Naive thymus-derived CD4-positive, alpha-beta T cell (primary cell): ENCODE results near the gene KIRREL2. TPM values are rescaled to one million over a fixed set of nuclear protein-coding genes. Genes with fewer than 3 reads are reported as not detected.
"Not testable (repeated sequence)": the region's sequence is repeated elsewhere in the genome, so short reads cannot be mapped to it uniquely, and the experiment has no call there.

Experiments
- ATAC-seq: fragments of 150-1000 bp; cut with Tn5 transposase; 2 replicates; pipeline ENCODE4 v1.10.0; 2021; ENCODE audit warnings: mild to moderate bottlenecking, moderate library complexity
- CTCF ChIA-PET: fragments of 350-600 bp; sonication (Branson Sonifier 250); formaldehyde crosslinking; loops from one replicate; lab custom pipeline; 2021; ENCODE audit warnings: antibody characterized with exemption; lab: Charles Lee
- POLR2A ChIA-PET: fragments of 350-600 bp; sonication (Branson Sonifier 250); formaldehyde crosslinking; loops from one replicate; lab custom pipeline; 2021; ENCODE audit warnings: antibody characterized with exemption, inconsistent platforms; lab: Charles Lee
- DNase-seq, 9 donors: peaks; one replicate each; pipeline versions ENCODE4 v3.0.0 to v3.0.0-alpha.2; 2020 to 2022; ENCODE audit warnings: mixed read lengths in 1 of 9
- H3K27ac ChIP-seq: one replicate; pipeline ENCODE4 v1.7.0; 2013; ENCODE audit warnings: mild to moderate bottlenecking, low read depth, low read length, moderate library complexity
- H3K27me3 ChIP-seq, 2 donors: one replicate each; pipeline ENCODE4 v1.7.0; 2013; ENCODE audit warnings: low read length in 2 of 2, mild to moderate bottlenecking in 2 of 2, moderate library complexity in 2 of 2; ENCODE audit not compliant: control insufficient read depth in 2 of 2, insufficient read depth in 2 of 2
- H3K36me3 ChIP-seq, 3 experiments: 1 replicate in 2 of 3; 2 replicates in 1 of 3; pipeline ENCODE4 v1.7.0; 2013; ENCODE audit warnings: low read length in 3 of 3, mild to moderate bottlenecking in 3 of 3, moderate library complexity in 1 of 3; ENCODE audit not compliant: insufficient read depth in 3 of 3, control insufficient read depth in 2 of 3
- H3K4me1 ChIP-seq, 2 donors: one replicate each; pipeline ENCODE4 v1.7.0; 2013; ENCODE audit warnings: low read length in 2 of 2, mild to moderate bottlenecking in 2 of 2, moderate library complexity in 1 of 2; ENCODE audit not compliant: control insufficient read depth in 2 of 2, insufficient read depth in 2 of 2
- H3K4me3 ChIP-seq: 2 replicates; pipeline ENCODE4 v1.7.0; 2013; ENCODE audit warnings: mild to moderate bottlenecking, low read length
- H3K9me3 ChIP-seq, 3 experiments: 1 replicate in 2 of 3; 2 replicates in 1 of 3; pipeline ENCODE4 v1.7.0; 2013; ENCODE audit warnings: low read length in 3 of 3; ENCODE audit not compliant: control insufficient read depth in 2 of 3
- H3K27ac Mint-ChIP-seq, 9 donors: one replicate each; pipeline ENCODE4 v1.8.0; 2020 to 2022; ENCODE audit warnings: mixed read lengths in 9 of 9, mild to moderate bottlenecking in 8 of 9, moderate library complexity in 5 of 9, inconsistent platforms in 2 of 9
- H3K27me3 Mint-ChIP-seq, 5 donors: one replicate each; pipeline ENCODE4 v1.8.0; 2021 to 2022; ENCODE audit warnings: mixed read lengths in 5 of 5, mild to moderate bottlenecking in 1 of 5
- H3K36me3 Mint-ChIP-seq, 5 donors: one replicate each; pipeline ENCODE4 v1.8.0; 2020 to 2022; ENCODE audit warnings: mixed read lengths in 5 of 5, mild to moderate bottlenecking in 3 of 5, inconsistent platforms in 1 of 5
- H3K4me1 Mint-ChIP-seq, 7 donors: one replicate each; pipeline ENCODE4 v1.8.0; 2020 to 2022; ENCODE audit warnings: mixed read lengths in 7 of 7, mild to moderate bottlenecking in 3 of 7, inconsistent platforms in 1 of 7
- H3K4me3 Mint-ChIP-seq, 10 donors: one replicate each; pipeline ENCODE4 v1.8.0; 2020 to 2022; ENCODE audit warnings: mild to moderate bottlenecking in 10 of 10, mixed read lengths in 10 of 10, moderate library complexity in 6 of 10, inconsistent platforms in 2 of 10
- H3K9me3 Mint-ChIP-seq, 11 donors: one replicate each; pipeline ENCODE4 v1.8.0; 2020 to 2022; ENCODE audit warnings: mixed read lengths in 11 of 11, mild to moderate bottlenecking in 4 of 11, inconsistent platforms in 1 of 11, moderate library complexity in 1 of 11
- intact Hi-C, 2 donors: fragments of 100-400 bp; cut with micrococcal nuclease; formaldehyde crosslinking; loops; one replicate each; pipeline ENCODE4 v1.15.1; 2023
- polyA plus RNA-seq, 2 donors: library from polyadenylated mRNA; unstranded; fragments of 300-500 nt; fragmentation: Illumina TruSeq; gene quantifications; one replicate each; pipeline ENCODE4 v1.2.3, GENCODE V29; 2021
- total RNA-seq, 6 experiments: library from RNA in 5 of 6; stranded (reverse) in 5 of 6; gene quantifications; 1 replicate in 5 of 6; 2 replicates in 1 of 6; pipeline ENCODE4 v1.2.3 and lab custom pipeline; 2021 to 2026

Gene KIRREL2
- total and polyA plus RNA-seq, 7 experiments from 2014 or later: 0.16 to 1.3 (median 0.29) TPM; not detected in 4

DNA sequence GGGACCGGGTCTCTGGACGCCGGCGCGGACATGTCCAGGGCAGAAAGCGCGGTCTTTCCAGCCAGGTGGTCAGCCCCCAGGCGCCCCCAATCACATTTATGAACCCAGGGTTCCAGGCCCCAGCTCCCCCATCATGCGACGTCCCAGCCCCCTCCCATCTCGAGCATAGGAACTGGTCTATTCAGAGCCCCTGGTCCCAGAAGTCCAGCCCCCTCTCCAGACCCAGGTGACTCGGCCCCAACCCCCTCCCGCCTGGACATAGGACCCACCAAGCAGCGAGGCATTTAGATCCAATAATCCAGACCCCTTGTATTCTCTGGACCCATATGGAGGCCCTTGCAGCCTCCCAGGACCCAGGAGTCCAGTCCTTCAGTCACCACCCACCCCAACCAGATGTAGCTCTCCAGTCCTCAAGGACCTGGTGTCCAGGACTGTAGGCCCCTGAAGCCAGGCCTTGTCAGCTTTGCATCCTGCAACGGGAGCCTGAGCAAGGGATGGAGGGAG lies 12.2 kb downstream of the KIRREL2 start:
- ATAC-seq (no peak), DNase-seq (no peak)
- Mint-ChIP-seq H3K36me3 (peaks cover 0 to 8% (median 0%) of the 10 kb centered on the region in 5 donors), H3K9me3 (peaks cover 0 to 6% (median 0%) of the 10 kb centered on the region in 11 donors), H3K27me3 (peaks cover 22 to 58% (median 41%) of the 10 kb centered on the region in 5 donors), H3K4me3 (peak overlapping the region; percentile 21 to 92 (median 72)), H3K4me1 (peaks cover 13 to 22% (median 17%) of the 10 kb centered on the region in 7 donors), H3K27ac (peak overlapping the region in 1 of 9 donors; percentile 30)
- CTCF ChIA-PET: no interaction called here
- H3K9me3 ChIP-seq: no peaks in the 10 kb centered on the region
- H3K36me3 ChIP-seq: no peaks in the 10 kb centered on the region
- POLR2A ChIA-PET: interaction anchor here (1.2 kb wide), 1 partner anchor 29 kb away, joined by 5 read pairs; no protein-coding TSS in a partner anchor
- intact Hi-C loops: loop anchor here (1.0 to 5.0 kb wide), 9 partner anchors 10 to 221 kb away; partner anchors contain the start of genes ARHGAP33 (in 2 of the 2), ALKBH6 (in 1 of the 2), COX6B1 (in 1 of the 2) and HCST (in 1 of the 2)
- H3K27ac ChIP-seq: no peak overlapping the region
- H3K4me1 ChIP-seq: peaks cover 16 to 18% of the 10 kb centered on the region in 2 donors
- peaks cover 5 to 7% of the 10 kb centered on the region in 2 donors for H3K27me3 ChIP-seq
- no peak overlapping the region for H3K4me3 ChIP-seq

DNA sequence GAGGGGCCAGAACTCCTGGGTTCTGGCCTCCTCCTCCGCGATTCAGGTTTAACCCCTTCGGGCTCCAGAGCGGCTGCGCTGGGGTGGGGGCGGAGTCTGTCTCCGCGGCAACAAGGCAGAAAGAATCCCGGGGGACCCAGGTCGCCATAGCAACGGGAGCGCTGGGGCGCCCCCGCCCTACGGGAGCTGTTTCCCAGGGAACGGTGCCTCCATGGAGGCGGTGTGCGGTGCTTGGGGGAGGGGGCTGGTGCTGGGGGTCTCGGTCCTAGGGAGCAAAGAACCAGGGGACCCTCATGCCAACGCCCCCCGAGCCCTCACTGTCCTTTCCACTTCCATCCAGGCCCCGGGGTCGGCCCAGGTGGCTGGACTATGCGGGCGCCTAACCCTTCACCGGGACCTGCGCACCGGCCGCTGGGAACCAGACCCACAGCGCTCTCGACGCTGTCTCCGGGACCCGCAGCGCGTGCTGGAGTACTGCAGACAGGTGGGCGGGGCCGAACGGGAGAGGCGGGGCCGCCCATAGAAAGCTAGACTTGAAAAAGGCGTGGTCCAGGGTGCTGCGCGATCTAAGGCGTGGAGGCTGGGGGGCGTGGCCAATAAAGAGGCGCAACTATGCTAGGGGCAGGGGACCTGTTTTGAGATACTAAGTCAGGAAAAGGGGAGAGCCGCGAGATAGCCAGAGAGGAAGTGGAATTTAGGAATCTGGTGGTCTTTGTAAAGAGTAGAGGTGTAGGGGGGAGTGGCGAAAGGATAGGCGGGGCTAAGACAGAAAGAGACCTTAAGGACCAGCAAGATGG lies 12.8 kb downstream of the KIRREL2 start:
- Histone ChIP-seq H3K9me3 (no peaks in the 10 kb centered on the region), H3K4me3 (no peak overlapping the region), H3K36me3 (no peaks in the 10 kb centered on the region), H3K27me3 (peaks cover 5 to 7% of the 10 kb centered on the region in 2 donors), H3K4me1 (peaks cover 16 to 18% of the 10 kb centered on the region in 2 donors), H3K27ac (no peak overlapping the region)
- DNase-seq (peak; percentile 55 to 88 (median 78)), ATAC-seq (peak; percentile 95)
- POLR2A ChIA-PET: interaction anchor here (1.2 kb wide), 1 partner anchor 29 kb away, joined by 5 read pairs; no protein-coding TSS in a partner anchor
- peaks cover 0 to 8% (median 0%) of the 10 kb centered on the region in 5 donors for H3K36me3 Mint-ChIP-seq
- H3K4me1 Mint-ChIP-seq: peaks cover 13 to 22% (median 17%) of the 10 kb centered on the region in 7 donors
- H3K4me3 Mint-ChIP-seq: peak overlapping the region; percentile 75 to 92 (median 82)
- peaks cover 0 to 7% (median 0%) of the 10 kb centered on the region in 11 donors for H3K9me3 Mint-ChIP-seq
- H3K27me3 Mint-ChIP-seq: peaks cover 22 to 57% (median 42%) of the 10 kb centered on the region in 5 donors
- CTCF ChIA-PET: no interaction called here
- intact Hi-C loops: loop anchor here (1.0 to 5.0 kb wide), 8 partner anchors 33 to 221 kb away; partner anchors contain the start of genes ARHGAP33 (in 2 of the 2), ALKBH6 (in 1 of the 2), COX6B1 (in 1 of the 2) and HCST (in 1 of the 2)
- peak overlapping the region in 5 of 9 donors; percentile 12 to 68 (median 53) for H3K27ac Mint-ChIP-seq

DNA sequence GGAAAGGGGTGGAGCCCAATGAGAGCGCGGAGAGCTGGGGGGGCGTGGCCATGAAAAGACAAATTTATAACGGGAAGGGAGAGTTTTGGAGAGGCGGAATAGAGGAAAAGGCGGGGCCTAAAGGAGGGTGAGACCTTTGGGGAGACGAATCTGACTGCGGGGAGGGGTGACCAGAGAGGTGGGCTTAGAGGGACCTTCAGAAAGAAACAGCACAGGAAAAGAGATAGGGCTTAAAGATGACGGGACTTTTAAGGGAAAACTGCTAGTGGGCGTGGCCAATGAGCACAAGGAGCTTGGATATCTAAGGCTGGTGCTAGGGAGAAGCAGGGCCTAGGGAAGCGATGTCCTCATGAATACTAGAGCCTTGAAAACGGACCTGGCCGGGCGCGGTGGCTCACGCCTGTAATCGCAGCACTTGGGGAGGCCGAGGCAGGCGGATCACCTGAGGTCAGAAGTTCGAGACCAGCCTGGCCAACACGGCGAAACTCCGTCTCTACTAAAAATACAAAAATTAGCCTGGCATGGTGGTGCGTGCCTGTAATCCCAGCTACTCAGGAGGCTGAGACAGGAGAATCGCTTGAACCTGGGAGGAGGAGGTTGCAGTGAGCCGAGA lies 13.5 kb downstream of the KIRREL2 start:
- intact Hi-C loops, H3K27ac ChIP-seq, H3K36me3 ChIP-seq, H3K4me3 ChIP-seq, H3K27me3 ChIP-seq, H3K9me3 Mint-ChIP-seq, H3K9me3 ChIP-seq, CTCF ChIA-PET, ATAC-seq, POLR2A ChIA-PET, H3K36me3 Mint-ChIP-seq, DNase-seq: not testable (repeated sequence)
- Mint-ChIP-seq H3K27ac (peak overlapping the region in 4 of 9 donors; percentile 20 to 68 (median 53)), H3K27me3 (peaks cover 22 to 55% (median 42%) of the 10 kb centered on the region in 5 donors), H3K4me3 (peak overlapping the region; percentile 75 to 92 (median 82)), H3K4me1 (peaks cover 13 to 23% (median 17%) of the 10 kb centered on the region in 7 donors)
- peaks cover 16 to 18% of the 10 kb centered on the region in 2 donors for H3K4me1 ChIP-seq

DNA sequence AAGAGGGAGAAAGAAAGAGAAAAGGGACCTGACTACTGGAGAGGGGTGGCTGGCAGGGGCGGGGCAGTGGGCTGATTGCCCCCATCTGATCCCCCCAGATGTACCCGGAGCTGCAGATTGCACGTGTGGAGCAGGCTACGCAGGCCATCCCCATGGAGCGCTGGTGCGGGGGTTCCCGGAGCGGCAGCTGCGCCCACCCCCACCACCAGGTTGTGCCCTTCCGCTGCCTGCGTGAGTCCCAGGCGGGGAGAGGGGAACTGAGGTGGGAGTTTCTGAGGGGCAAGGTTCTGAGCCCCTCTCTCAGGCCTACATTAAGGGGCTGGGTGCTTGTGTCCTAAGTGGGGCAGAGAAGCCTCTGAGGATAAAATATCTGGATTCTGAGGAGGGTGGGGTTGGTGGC lies 14.1 kb downstream of the KIRREL2 start:
- ATAC-seq (no peak), DNase-seq (no peak)
- Histone ChIP-seq H3K27ac (no peak overlapping the region), H3K9me3 (no peaks in the 10 kb centered on the region), H3K36me3 (no peaks in the 10 kb centered on the region), H3K4me1 (peaks cover 16 to 18% of the 10 kb centered on the region in 2 donors), H3K4me3 (no peak overlapping the region), H3K27me3 (peaks cover 5 to 7% of the 10 kb centered on the region in 2 donors)
- Mint-ChIP-seq H3K27ac (no peak overlapping the region), H3K4me3 (peak overlapping the region in 2 of 10 donors; percentile 16 to 23), H3K36me3 (peaks cover 0 to 1% (median 0%) of the 10 kb centered on the region in 5 donors), H3K4me1 (peaks cover 13 to 23% (median 17%) of the 10 kb centered on the region in 7 donors), H3K27me3 (peaks cover 22 to 49% (median 42%) of the 10 kb centered on the region in 5 donors), H3K9me3 (peaks cover 0 to 4% (median 0%) of the 10 kb centered on the region in 11 donors)
- POLR2A ChIA-PET: no interaction called here
- CTCF ChIA-PET: no interaction called here
- intact Hi-C loops: no loop called here

DNA sequence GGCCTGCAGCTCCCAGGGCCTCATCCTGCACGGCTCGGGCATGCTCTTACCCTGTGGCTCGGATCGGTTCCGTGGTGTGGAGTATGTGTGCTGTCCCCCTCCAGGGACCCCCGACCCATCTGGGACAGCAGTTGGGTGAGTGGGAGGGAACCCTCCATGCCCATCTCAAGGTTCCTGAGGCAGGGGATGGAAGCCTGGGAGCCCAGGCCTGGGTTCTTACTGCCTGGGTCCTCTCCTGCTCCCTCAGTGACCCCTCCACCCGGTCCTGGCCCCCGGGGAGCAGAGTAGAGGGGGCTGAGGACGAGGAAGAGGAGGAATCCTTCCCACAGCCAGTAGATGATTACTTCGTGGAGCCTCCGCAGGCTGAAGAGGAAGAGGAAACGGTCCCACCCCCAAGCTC lies 14.9 kb downstream of the KIRREL2 start:
- POLR2A ChIA-PET: no interaction called here
- no peak for ATAC-seq
- Histone ChIP-seq H3K9me3 (no peaks in the 10 kb centered on the region), H3K4me3 (no peak overlapping the region), H3K36me3 (no peaks in the 10 kb centered on the region), H3K27me3 (peaks cover 5 to 7% of the 10 kb centered on the region in 2 donors), H3K27ac (no peak overlapping the region), H3K4me1 (peaks cover 16 to 18% of the 10 kb centered on the region in 2 donors)
- no peak for DNase-seq
- H3K9me3 Mint-ChIP-seq: peaks cover 0 to 4% (median 0%) of the 10 kb centered on the region in 11 donors
- intact Hi-C loops: no loop called here
- peaks cover 0 to 6% (median 0%) of the 10 kb centered on the region in 5 donors for H3K36me3 Mint-ChIP-seq
- peaks cover 19 to 48% (median 39%) of the 10 kb centered on the region in 5 donors for H3K27me3 Mint-ChIP-seq
- CTCF ChIA-PET: no interaction called here
- no peak overlapping the region for H3K27ac Mint-ChIP-seq
- H3K4me1 Mint-ChIP-seq: peaks cover 13 to 23% (median 17%) of the 10 kb centered on the region in 7 donors
- H3K4me3 Mint-ChIP-seq: no peak overlapping the region

DNA sequence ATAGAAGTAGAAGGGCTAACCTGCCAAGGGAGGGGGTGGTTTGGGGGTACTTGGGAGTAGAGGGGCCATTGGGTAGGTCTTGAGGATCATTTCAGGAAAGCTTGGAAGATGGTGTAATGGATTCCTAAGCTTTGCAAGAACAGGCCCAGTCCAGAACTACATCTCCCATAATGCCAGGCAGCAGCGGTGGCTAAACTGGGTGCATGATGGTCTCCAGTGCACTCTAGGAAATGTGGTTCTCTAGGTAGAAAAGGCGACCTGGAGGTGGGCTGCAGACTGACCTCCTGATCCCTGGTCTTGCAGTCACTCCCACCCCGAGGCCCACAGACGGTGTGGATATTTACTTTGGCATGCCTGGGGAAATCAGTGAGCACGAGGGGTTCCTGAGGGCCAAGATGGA lies 15.5 kb downstream of the KIRREL2 start:
- intact Hi-C loops: no loop called here
- Histone ChIP-seq H3K36me3 (no peaks in the 10 kb centered on the region), H3K27ac (no peak overlapping the region), H3K9me3 (no peaks in the 10 kb centered on the region), H3K4me3 (no peak overlapping the region), H3K27me3 (peaks cover 5 to 7% of the 10 kb centered on the region in 2 donors), H3K4me1 (peaks cover 16 to 18% of the 10 kb centered on the region in 2 donors)
- Mint-ChIP-seq H3K36me3 (peaks cover 0 to 6% (median 0%) of the 10 kb centered on the region in 5 donors), H3K4me1 (peaks cover 13 to 23% (median 17%) of the 10 kb centered on the region in 7 donors), H3K27me3 (peaks cover 15 to 46% (median 39%) of the 10 kb centered on the region in 5 donors), H3K9me3 (peaks cover 0 to 4% (median 0%) of the 10 kb centered on the region in 11 donors), H3K27ac (no peak overlapping the region), H3K4me3 (no peak overlapping the region)
- ATAC-seq (no peak), DNase-seq (no peak)
- ChIA-PET CTCF (no interaction called here), POLR2A (no interaction called here)
